Trophoblast cell (in vitro differentiated cells and primary cell): Measurements from ENCODE around the gene PRUNE2.

Source experiments
- DNase-seq, 2 donors: peaks; one replicate each; pipeline ENCODE4 v3.0.0-alpha.2; 2016
- H2AFZ ChIP-seq: 2 replicates; pipeline ENCODE4 v1.6.1; 2013; ENCODE audit warnings: low read length, moderate library complexity, mild to moderate bottlenecking; ENCODE audit not compliant: insufficient read depth, poor library complexity
- H2AK5ac ChIP-seq: 2 replicates; pipeline ENCODE4 v1.6.1; 2013; ENCODE audit warnings: mild to moderate bottlenecking, low read length
- H2BK120ac ChIP-seq: 2 replicates; pipeline ENCODE4 v1.6.1; 2013; ENCODE audit warnings: low read length, mild to moderate bottlenecking, moderate library complexity; ENCODE audit not compliant: insufficient read depth, poor library complexity
- H2BK12ac ChIP-seq: 2 replicates; pipeline ENCODE4 v1.6.1; 2013; ENCODE audit warnings: mild to moderate bottlenecking, low read length, moderate library complexity
- H2BK5ac ChIP-seq: 2 replicates; pipeline ENCODE4 v1.6.1; 2013; ENCODE audit warnings: low read length, low read depth, moderate library complexity, mild to moderate bottlenecking; ENCODE audit not compliant: poor library complexity
- H3K14ac ChIP-seq: 2 replicates; pipeline ENCODE4 v1.6.1; 2013; ENCODE audit warnings: mild to moderate bottlenecking, low read length
- H3K18ac ChIP-seq: 2 replicates; pipeline ENCODE4 v1.6.1; 2013; ENCODE audit warnings: mild to moderate bottlenecking, low read length
- H3K23ac ChIP-seq: 2 replicates; pipeline ENCODE4 v1.6.1; 2013; ENCODE audit warnings: low read length
- H3K27ac ChIP-seq: 2 replicates; pipeline ENCODE4 v1.5.1; 2013; ENCODE audit warnings: low read depth, mild to moderate bottlenecking, inconsistent platforms, low read length, moderate library complexity
- H3K27me3 ChIP-seq: 2 replicates; pipeline ENCODE4 v1.6.1; 2013; ENCODE audit warnings: inconsistent platforms, mild to moderate bottlenecking, low read length, moderate library complexity; ENCODE audit not compliant: insufficient read depth
- H3K36me3 ChIP-seq, 2 experiments: 1 replicate in 1 of 2; 2 replicates in 1 of 2; pipeline ENCODE4 v1.6.1; 2013; ENCODE audit warnings: low read length in 2 of 2, mild to moderate bottlenecking in 2 of 2, moderate library complexity in 1 of 2; ENCODE audit not compliant: insufficient read depth in 2 of 2, control insufficient read depth in 1 of 2
- H3K4ac ChIP-seq: 2 replicates; pipeline ENCODE4 v1.6.1; 2013; ENCODE audit warnings: low read depth, mild to moderate bottlenecking, low read length, moderate library complexity
- H3K4me1 ChIP-seq, 2 experiments: 1 replicate in 1 of 2; 2 replicates in 1 of 2; pipeline ENCODE4 v1.6.1; 2013; ENCODE audit warnings: low read length in 2 of 2, mild to moderate bottlenecking in 2 of 2, moderate library complexity in 1 of 2; ENCODE audit not compliant: insufficient read depth in 2 of 2, control insufficient read depth in 1 of 2
- H3K4me2 ChIP-seq: 2 replicates; pipeline ENCODE4 v1.6.1; 2013; ENCODE audit warnings: inconsistent platforms, mild to moderate bottlenecking, low read length, moderate library complexity
- H3K4me3 ChIP-seq: 2 replicates; pipeline ENCODE4 v1.5.1; 2013; ENCODE audit warnings: mild to moderate bottlenecking, low read depth, low read length, inconsistent platforms
- H3K79me1 ChIP-seq: one replicate; pipeline ENCODE4 v1.6.1; 2013; ENCODE audit warnings: low read length
- H3K79me2 ChIP-seq: 2 replicates; pipeline ENCODE4 v1.6.1; 2013; ENCODE audit warnings: low read length, mild to moderate bottlenecking; ENCODE audit not compliant: control insufficient read depth, insufficient read depth, poor library complexity
- H3K9ac ChIP-seq: 2 replicates; pipeline ENCODE4 v1.6.1; 2013; ENCODE audit warnings: mild to moderate bottlenecking, low read length
- H3K9me3 ChIP-seq: 2 replicates; pipeline ENCODE4 v1.6.1; 2013; ENCODE audit warnings: low read depth, mild to moderate bottlenecking, control low read depth, inconsistent platforms, low read length; ENCODE audit not compliant: insufficient read depth
- H4K12ac ChIP-seq: 2 replicates; pipeline ENCODE4 v1.6.1; 2013; ENCODE audit warnings: low read depth, mild to moderate bottlenecking, low read length, moderate library complexity
- H4K8ac ChIP-seq: 2 replicates; pipeline ENCODE4 v1.6.1; 2013; ENCODE audit warnings: low read depth, mild to moderate bottlenecking, low read length, moderate library complexity
- H4K91ac ChIP-seq: one replicate; pipeline ENCODE4 v1.6.1; 2013; ENCODE audit warnings: low read depth, mild to moderate bottlenecking, low read length, moderate library complexity
- WGBS: extraction: QIAGEN DNeasy Blood & Tissue Kit; methylation state at CpG from one replicate; pipeline ENCODE4 v1.1.7; 2013; ENCODE audit warnings: missing lambda C conversion rate; ENCODE audit not compliant: insufficient read length, insufficient coverage; ENCODE audit errors: extremely low coverage; 5-methylcytosine and 5-hydroxymethylcytosine counted together

PRUNE2 gene

GRCh38 chr9:76734716-76735115 lies 171.2 kb downstream of the PRUNE2 start:
- Histone ChIP-seq H3K4ac (no peak overlapping the region), H3K27ac (no peak overlapping the region), H3K4me2 (no peak overlapping the region), H2AFZ (no peak overlapping the region), H2AK5ac (no peak overlapping the region), H3K23ac (no peak overlapping the region), H3K9ac (no peak overlapping the region), H3K36me3 (no peaks in the 10 kb centered on the region), H3K27me3 (no peaks in the 10 kb centered on the region), H3K9me3 (no peaks in the 10 kb centered on the region), H4K12ac (no peak overlapping the region), H3K4me3 (no peak overlapping the region), H2BK120ac (no peak overlapping the region), H3K14ac (no peak overlapping the region), H4K91ac (no peak overlapping the region), H2BK5ac (no peak overlapping the region), H2BK12ac (no peak overlapping the region), H3K4me1 (no peaks in the 10 kb centered on the region), H3K79me2 (no peaks in the 10 kb centered on the region), H3K79me1 (no peaks in the 10 kb centered on the region), H3K18ac (no peak overlapping the region), H4K8ac (no peak overlapping the region)
- DNase-seq: no peak
- WGBS: no CpG with 5 or more reads among the region's 3 CpGs

- H4K91ac ChIP-seq: no peak overlapping the region
- DNase-seq: no peak
- no peak overlapping the region for H3K4me2 ChIP-seq
These were observed 172.8 kb downstream of the PRUNE2 start for GRCh38 chr9:76733096-76733495.

GRCh38 chr9:76732341-76732958 lies 173.5 kb downstream of the PRUNE2 start:
- WGBS: no CpG with 5 or more reads among the region's 3 CpGs
- Histone ChIP-seq H2AK5ac (no peak overlapping the region), H3K18ac (no peak overlapping the region), H3K4me1 (no peaks in the 10 kb centered on the region), H3K4me3 (no peak overlapping the region), H3K4ac (no peak overlapping the region), H3K27me3 (no peaks in the 10 kb centered on the region), H3K79me1 (no peaks in the 10 kb centered on the region), H4K12ac (no peak overlapping the region), H2BK12ac (no peak overlapping the region), H3K4me2 (no peak overlapping the region), H3K9ac (no peak overlapping the region), H3K23ac (no peak overlapping the region), H3K27ac (no peak overlapping the region), H2BK5ac (no peak overlapping the region), H4K91ac (no peak overlapping the region), H3K9me3 (no peaks in the 10 kb centered on the region), H2BK120ac (no peak overlapping the region), H3K36me3 (no peaks in the 10 kb centered on the region), H2AFZ (no peak overlapping the region), H3K79me2 (no peaks in the 10 kb centered on the region), H4K8ac (no peak overlapping the region), H3K14ac (no peak overlapping the region)
- DNase-seq: no peak

More at GRCh38 chr9:76733096-76733495, 172.8 kb downstream of the PRUNE2 start:
- Histone ChIP-seq H2BK120ac (no peak overlapping the region), H2BK12ac (no peak overlapping the region), H3K79me1 (no peaks in the 10 kb centered on the region), H3K9ac (no peak overlapping the region), H3K27ac (no peak overlapping the region), H3K4me1 (no peaks in the 10 kb centered on the region), H3K4me3 (no peak overlapping the region), H3K4ac (no peak overlapping the region), H2AFZ (no peak overlapping the region), H2BK5ac (no peak overlapping the region), H3K23ac (no peak overlapping the region), H3K18ac (no peak overlapping the region), H3K9me3 (no peaks in the 10 kb centered on the region), H4K8ac (no peak overlapping the region), H4K12ac (no peak overlapping the region), H3K79me2 (no peaks in the 10 kb centered on the region), H2AK5ac (no peak overlapping the region), H3K14ac (no peak overlapping the region), H3K36me3 (no peaks in the 10 kb centered on the region), H3K27me3 (no peaks in the 10 kb centered on the region)
- no CpG with 5 or more reads among the region's 1 CpG for WGBS

GRCh38 chr9:76730801-76731200 lies 175.1 kb downstream of the PRUNE2 start:
- H2BK5ac ChIP-seq: no peak overlapping the region
- no peak overlapping the region for H2AFZ ChIP-seq
- no peak overlapping the region for H3K23ac ChIP-seq
- H3K18ac ChIP-seq: no peak overlapping the region
- H3K27ac ChIP-seq: no peak overlapping the region
- H3K79me1 ChIP-seq: no peaks in the 10 kb centered on the region
- H3K4me1 ChIP-seq: no peaks in the 10 kb centered on the region
- no peak overlapping the region for H3K4me3 ChIP-seq
- H4K12ac ChIP-seq: no peak overlapping the region
- DNase-seq: peak in 1 of 2 donors; percentile 61
- H2AK5ac ChIP-seq: no peak overlapping the region
- no peak overlapping the region for H2BK12ac ChIP-seq
- no peak overlapping the region for H2BK120ac ChIP-seq
- WGBS: no CpG with 5 or more reads among the region's 6 CpGs
- H3K36me3 ChIP-seq: no peaks in the 10 kb centered on the region
- no peak overlapping the region for H3K14ac ChIP-seq
- no peaks in the 10 kb centered on the region for H3K27me3 ChIP-seq
- H3K4ac ChIP-seq: no peak overlapping the region
- no peak overlapping the region for H4K91ac ChIP-seq
- no peaks in the 10 kb centered on the region for H3K9me3 ChIP-seq
- H3K79me2 ChIP-seq: no peaks in the 10 kb centered on the region
- H4K8ac ChIP-seq: no peak overlapping the region
- H3K9ac ChIP-seq: no peak overlapping the region
- no peak overlapping the region for H3K4me2 ChIP-seq
